NCI-H1092 treated with DMSO at 0.1 percent for 48 hours (cell line): ENCODE data around the gene TAF4B.
"Not testable (repeated sequence)": the region's sequence is repeated elsewhere in the genome, so short reads cannot be mapped to it uniquely, and the experiment has no call there.

Source experiments
- DNase-seq: peaks from one replicate; lab custom pipeline; 2025; lab: John Stamatoyannopoulos, UW

Gene TAF4B

GRCh38 chr18:26307161-26307773, 81.0 kb downstream of the TAF4B start:
- peak; percentile 74 for DNase-seq

DNA sequence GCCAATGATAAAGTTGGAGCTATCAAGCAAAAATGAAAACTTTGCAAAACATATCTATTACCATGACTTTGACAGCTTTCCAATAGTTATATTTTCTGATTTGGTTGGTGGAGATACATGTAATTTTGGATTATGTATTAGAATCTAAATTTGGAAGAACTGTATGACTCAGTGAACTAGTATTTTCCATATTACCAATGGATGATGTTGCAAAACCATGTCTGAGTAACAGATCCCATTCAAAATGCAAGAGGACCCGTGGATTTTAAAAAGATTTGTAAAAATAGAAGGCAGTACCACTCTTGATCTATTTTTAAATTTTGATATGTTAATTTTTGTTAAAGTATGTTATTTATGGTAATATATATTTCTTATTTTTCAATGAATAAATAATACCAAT, 83.0 kb downstream of the TAF4B start:
- DNase-seq: no peak

- no peak for DNase-seq
Measured at GRCh38 chr18:26312199-26312598, 86.0 kb downstream of the TAF4B start.

GRCh38 chr18:26317398-26317797, 91.2 kb downstream of the TAF4B start:
- no peak for DNase-seq

DNA sequence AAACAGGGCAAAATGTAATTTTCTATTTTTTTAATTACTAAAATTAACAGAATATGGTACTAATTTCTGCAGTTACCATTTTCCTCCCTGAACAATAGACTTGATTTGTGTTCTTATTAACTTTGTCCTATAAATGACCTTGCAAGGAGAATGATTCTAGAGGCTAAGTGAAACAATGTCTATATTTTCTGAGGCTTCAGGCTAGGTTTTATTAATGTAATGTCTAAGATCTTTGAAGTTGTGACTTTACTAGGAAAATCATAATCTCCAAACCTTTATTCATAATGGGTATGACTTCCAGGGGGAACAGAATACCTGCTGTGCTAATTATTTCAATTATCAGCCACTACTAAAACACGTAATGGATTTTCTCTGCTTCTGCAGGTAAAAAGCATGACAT, 94.4 kb downstream of the TAF4B start:
- DNase-seq: no peak

DNA sequence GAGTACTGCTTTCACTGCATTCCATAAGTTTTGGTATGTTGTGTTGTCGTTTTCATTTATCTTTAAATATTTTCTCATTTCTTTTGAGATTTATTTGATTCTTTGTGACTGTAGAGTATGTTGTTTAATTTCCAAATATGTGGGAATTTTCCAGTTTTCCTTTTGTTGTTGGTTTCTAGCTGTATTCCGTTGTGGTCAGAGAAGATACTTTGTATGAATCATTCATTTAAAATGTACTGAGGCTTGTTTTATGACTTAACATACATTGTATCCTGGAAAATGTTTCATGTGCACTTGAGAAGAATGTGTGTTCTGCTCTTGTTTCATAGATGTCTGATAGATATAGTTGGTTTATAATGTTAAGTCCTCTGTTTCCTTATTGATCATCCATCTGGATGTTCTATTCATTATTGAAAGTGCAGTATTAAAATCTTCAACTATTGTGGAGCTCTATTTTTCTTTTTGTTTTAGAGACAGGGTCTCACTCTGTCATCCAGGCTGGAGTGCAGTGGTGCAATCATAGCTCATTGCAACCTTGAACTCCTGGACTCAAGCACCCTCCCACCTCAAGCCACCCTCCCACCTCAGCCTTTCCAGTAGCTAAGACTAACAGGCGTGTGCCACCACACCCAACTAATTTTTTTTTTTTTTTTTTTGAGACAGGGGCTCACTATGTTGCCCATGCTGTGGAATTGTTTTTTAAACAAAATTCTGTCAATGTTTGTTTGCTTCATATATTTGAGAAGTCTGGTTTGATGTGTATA, 96.8 kb downstream of the TAF4B start:
- no peak for DNase-seq

DNA sequence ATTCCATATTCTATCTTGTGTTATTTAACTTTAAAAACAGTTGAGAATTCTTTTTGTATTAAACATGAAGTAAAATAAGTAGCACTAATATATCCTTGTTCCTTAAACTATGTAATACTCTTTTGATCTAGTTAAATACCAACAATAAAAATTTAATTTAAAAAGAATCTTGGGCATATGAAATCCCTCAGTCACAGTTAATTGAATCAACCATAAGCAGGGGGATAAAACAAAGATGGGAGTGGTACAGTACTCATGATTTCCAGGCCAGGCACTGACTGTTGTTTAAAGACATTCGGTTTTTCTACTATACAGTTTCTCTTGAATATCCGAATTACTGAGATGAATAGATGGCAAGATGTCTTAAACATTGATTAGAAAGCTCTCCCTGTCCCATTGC, 99.5 kb downstream of the TAF4B start:
- DNase-seq: no peak

GRCh38 chr18:26327062-26327461, 100.8 kb downstream of the TAF4B start:
- no peak for DNase-seq

- no peak for DNase-seq
Measured at GRCh38 chr18:26332991-26333390, 106.7 kb downstream of the TAF4B start.

GRCh38 chr18:26335156-26335555, 108.9 kb downstream of the TAF4B start:
- no peak for DNase-seq

DNA sequence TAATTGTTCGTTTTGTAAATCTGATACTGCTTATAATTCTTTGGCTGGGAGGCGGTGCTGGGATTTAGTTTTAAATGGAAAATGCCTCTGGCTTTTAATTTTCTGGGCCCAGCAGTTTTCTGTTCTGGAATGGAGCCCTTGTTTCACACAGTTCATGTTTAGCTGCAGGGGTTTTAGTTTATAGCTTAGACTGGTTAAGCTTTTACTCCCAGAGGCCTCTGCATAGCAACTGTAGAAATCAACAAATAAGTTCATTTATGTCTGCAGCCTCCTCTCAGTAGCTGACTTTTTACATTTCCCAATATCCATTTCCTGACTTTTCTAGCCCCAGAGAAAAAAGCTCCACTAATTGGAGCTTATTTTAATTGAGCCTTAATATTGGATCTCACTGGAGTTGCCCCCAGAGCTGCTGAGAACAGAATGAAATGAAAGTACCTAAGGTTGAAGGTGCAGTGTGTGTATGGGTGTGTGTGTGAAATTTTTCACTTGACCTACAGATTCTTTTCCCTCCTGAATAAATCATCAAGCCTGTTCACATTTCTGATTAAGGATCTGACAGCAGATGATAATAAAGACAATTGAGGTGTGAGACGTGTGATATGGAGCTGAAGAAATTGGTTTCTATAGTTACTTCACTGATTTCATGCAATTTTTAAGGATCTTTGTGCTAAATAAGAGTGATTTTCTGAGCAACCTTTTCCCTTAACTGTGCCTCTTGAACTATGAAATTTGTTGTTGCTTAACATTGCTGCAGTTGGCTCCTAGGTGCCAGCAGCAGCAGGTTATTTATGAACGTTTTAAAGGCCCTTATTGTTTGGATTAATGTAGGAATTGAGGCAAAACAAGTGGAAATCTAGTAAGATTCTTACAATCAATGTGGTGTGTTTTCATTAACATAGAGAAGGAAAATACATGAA, 109.6 kb downstream of the TAF4B start:
- no peak for DNase-seq

- DNase-seq: no peak
Measured at GRCh38 chr18:26336572-26336971, 110.3 kb downstream of the TAF4B start.

GRCh38 chr18:26342646-26343045, 116.4 kb downstream of the TAF4B start:
- no peak for DNase-seq

DNA sequence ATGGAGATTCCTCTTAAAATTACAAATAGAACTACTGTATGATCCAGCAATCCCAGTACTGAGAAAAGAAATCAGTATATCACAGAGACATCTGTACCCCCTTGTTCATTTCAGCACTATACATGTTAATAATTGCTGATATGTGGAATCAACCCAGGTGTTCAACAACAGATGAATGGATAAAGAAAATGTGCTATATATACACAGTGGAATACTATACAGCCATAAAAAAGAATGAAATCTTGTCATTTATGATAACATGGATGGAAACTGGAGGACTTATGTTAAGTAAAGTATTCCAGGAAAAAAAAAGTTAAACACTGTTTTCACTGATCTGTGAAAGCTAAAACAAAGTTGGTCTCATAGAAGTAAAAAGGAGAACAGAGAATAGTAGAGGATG, 124.7 kb downstream of the TAF4B start:
- no peak for DNase-seq

GRCh38 chr18:26356045-26356785, 130.0 kb downstream of the TAF4B start:
- no peak for DNase-seq

DNA sequence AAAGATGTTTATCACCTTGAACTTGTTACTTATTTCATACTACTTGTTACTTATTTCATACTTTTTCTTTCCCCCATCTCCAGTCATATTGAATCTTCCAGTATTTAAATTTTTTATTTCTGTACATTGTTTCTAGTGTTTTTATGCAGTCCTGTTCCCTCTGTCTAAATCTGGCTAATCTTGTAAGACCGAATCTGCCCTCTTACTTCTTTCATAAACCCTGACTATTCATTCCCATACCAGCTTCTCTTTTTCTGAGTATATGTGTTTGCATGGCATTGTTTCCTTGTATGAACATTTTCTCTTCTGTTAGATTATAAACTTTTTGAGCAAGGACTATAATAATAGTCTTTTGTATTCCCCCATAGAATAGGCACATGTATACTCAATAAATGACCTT, 131.7 kb downstream of the TAF4B start:
- DNase-seq: no peak

DNA sequence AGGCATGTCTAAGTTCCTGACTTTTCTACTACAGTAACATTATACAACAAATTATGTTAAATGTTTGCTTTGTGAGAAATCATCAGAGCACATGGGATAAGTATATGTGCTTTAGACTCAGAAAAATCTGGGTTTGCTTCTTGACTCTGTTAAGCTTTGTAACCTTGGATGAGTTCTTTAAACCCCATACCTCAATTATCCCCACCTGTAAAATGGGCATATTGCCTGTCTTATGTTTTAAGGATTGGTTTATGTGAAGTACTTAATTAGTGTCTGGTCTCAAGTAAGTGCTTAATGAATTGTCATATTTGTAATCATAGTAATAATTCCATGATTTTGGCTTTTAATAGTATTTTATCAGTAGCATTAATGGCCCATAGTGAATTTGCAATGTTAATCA, 135.8 kb downstream of the TAF4B start:
- no peak for DNase-seq

GRCh38 chr18:26367425-26367824, 141.2 kb downstream of the TAF4B start:
- DNase-seq: no peak

- no peak for DNase-seq
Measured at GRCh38 chr18:26370037-26370436, 143.8 kb downstream of the TAF4B start.

DNA sequence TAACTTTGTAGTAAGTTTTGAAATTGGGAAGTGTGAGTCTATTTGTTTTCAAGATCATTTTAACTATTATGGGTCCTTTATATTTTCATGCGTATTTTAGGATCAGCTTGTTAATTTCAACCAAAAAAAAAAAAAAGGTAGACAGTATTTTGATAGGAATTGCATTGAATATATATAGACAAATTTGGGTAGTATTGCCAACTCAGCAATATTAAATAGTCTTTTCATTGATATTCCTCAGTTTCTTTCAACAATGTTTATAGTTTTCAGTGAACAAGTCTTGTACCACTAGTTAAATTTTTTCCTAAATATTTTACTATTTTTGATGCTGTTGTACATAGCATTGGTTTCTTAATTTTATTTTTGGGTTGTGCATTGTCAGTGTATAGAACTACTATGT, 149.9 kb downstream of the TAF4B start:
- no peak for DNase-seq

- no peak for DNase-seq
Measured at GRCh38 chr18:26378701-26379100, 152.5 kb downstream of the TAF4B start.

DNA sequence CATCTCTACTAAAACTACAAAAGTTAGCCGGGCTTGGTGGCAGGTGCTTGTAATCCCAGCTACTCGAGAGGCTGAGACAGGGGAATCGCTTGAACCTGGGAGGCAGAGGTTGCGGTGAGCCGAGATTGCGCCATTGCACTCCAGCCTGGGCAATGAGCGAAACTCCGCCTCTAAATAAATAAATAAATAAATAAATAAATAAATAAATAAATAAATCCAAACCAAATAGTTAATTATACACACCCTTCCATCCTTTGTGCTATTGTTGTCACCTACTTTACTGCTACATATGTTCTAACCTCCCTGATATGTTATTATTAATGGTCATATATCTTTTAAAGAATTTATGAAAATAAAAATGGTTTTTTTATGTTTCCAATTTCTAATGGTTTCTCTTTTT, 155.3 kb downstream of the TAF4B start:
- DNase-seq: not testable (repeated sequence)
